H1 (cell line): Measurements from ENCODE around the gene DYDC2. TPM values are rescaled to one million over a fixed set of nuclear protein-coding genes. Genes with fewer than 3 reads are reported as not detected.

ENCODE experiments used
- CHD7 ChIP-seq: fragments of 300-600 bp; sonication (generic); IDR thresholded peaks from 2 replicates; pipeline ENCODE4 v1.7.1; 2012; ENCODE audit warnings: low read length, moderate library complexity, mild to moderate bottlenecking, inconsistent platforms; ENCODE audit not compliant: insufficient replicate concordance
- E2F6 ChIP-seq: IDR thresholded peaks from 2 replicates; pipeline ENCODE4 v1.6.1; 2012; ENCODE audit warnings: inconsistent platforms
- MAFK ChIP-seq: IDR thresholded peaks from 2 replicates; pipeline ENCODE4 v1.6.1; 2012; ENCODE audit warnings: low read depth, mild to moderate bottlenecking, improper control_type of control experiment, low read length
- POLR2A ChIP-seq, 2 experiments: IDR thresholded peaks; 1 replicate in 1 of 2; 2 replicates in 1 of 2; pipeline ENCODE4 v1.6.1; 2011; ENCODE audit warnings: low read depth in 2 of 2, low read length in 2 of 2, mild to moderate bottlenecking in 2 of 2; ENCODE audit errors: control extremely low read depth in 1 of 2
- RBBP5 ChIP-seq: IDR thresholded peaks from 2 replicates; pipeline ENCODE4 v1.7.1; 2012; ENCODE audit warnings: low read depth, mild to moderate bottlenecking, inconsistent platforms, low read length, moderate library complexity, borderline replicate concordance
- SUZ12 ChIP-seq: fragments of 200-600 bp; sonication (generic); IDR thresholded peaks from 2 replicates; pipeline ENCODE4 v1.6.1; 2012; ENCODE audit warnings: mild to moderate bottlenecking, inconsistent platforms, low read length, moderate library complexity, mixed read lengths
- TAF1 ChIP-seq: IDR thresholded peaks from 2 replicates; pipeline ENCODE4 v1.6.1; 2011; ENCODE audit warnings: mild to moderate bottlenecking, low read depth, low read length
- USF2 ChIP-seq: IDR thresholded peaks from 2 replicates; pipeline ENCODE4 v1.6.1; 2011; ENCODE audit warnings: low read length, improper control_type of control experiment
- polyA plus RNA-seq, 7 experiments: library from polyadenylated mRNA; depleted of rRNA in 3 of 7; stranded (reverse) in 5 of 7; unstranded in 2 of 7; fragments of >200 nt in 5 of 7; fragments of 200-250 nt in 2 of 7; gene quantifications; 1 replicate in 5 of 7; 2 replicates in 1 of 7; 4 replicates in 1 of 7; pipeline versions ENCODE4 v1.2.1 to v1.2.3, GENCODE V29; 2011 to 2013; ENCODE audit warnings: missing spikeins in 2 of 7, mixed read lengths in 2 of 7
- total RNA-seq: library from RNA; stranded (reverse); fragmentation: NEBNext Ultra II Directional; extraction: Animal tissue kit (Norgen Biotek cat#: 25700); gene quantifications from 2 replicates; pipeline ENCODE4 v1.2.1, GENCODE V29; 2021

Gene DYDC2
- total and polyA plus RNA-seq, 2 of the 8 experiments (the other 6 are each of a cell fraction or from before 2014, with no cell fraction given), result 1.5 to 5.2 TPM

GRCh38 chr10:80408242-80409101 is 51.9 kb downstream of the DYDC2 start, which contains the start of gene PRXL2A (continued):
- TF ChIP-seq POLR2A (IDR thresholded peaks at IDR 0.05; ENCODE audit: control extremely low read depth in 1 of 2, low read depth in 2 of 2, low read length in 2 of 2), result 0 out of 3 replicates have a peak, but pooled peaks of 1 of the 2 experiments have one; percentile 17
- 0 out of 2 replicates have a peak, but pooled peaks have one; percentile 21 for TF ChIP-seq SUZ12
- no peak for TF ChIP-seq MAFK
- TF ChIP-seq RBBP5, result peak; percentile 89
- peak; percentile 81 for TF ChIP-seq USF2
- peak; percentile 59 for TF ChIP-seq TAF1
- peak; percentile 77; the same call in 1 of the 2 replicates for TF ChIP-seq E2F6
- TF ChIP-seq CHD7, result no peak
